Measurements from ENCODE around the gene VPS33A.

VPS33A gene

DNA sequence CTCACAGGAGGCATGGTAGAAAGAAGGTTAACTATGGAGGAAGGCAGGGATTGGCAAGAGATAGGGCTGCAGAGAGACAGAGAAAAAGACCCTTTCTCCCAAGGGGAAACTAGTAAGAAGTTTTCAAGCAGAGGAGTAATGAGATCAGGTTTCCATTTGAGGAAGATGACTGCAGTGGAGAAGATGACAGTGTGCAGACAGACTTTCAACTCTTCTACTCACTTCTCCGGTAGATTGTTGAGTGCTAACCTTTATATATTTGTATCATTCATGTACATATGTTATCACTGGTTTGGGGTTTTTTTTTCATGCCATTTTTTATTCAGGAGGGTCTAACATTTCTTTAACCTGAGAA, 68.7 kb downstream of the VPS33A start:
- TF ChIP-seq, protein P1, sequence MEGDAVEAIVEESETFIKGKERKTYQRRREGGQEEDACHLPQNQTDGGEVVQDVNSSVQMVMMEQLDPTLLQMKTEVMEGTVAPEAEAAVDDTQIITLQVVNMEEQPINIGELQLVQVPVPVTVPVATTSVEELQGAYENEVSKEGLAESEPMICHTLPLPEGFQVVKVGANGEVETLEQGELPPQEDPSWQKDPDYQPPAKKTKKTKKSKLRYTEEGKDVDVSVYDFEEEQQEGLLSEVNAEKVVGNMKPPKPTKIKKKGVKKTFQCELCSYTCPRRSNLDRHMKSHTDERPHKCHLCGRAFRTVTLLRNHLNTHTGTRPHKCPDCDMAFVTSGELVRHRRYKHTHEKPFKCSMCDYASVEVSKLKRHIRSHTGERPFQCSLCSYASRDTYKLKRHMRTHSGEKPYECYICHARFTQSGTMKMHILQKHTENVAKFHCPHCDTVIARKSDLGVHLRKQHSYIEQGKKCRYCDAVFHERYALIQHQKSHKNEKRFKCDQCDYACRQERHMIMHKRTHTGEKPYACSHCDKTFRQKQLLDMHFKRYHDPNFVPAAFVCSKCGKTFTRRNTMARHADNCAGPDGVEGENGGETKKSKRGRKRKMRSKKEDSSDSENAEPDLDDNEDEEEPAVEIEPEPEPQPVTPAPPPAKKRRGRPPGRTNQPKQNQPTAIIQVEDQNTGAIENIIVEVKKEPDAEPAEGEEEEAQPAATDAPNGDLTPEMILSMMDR (IDR thresholded peaks at IDR 0.05; ENCODE audit: low read depth, low read length): no peak
- H3K4me3 ChIP-seq (ENCODE audit: low read depth, low read length): no peak overlapping the region

DNA sequence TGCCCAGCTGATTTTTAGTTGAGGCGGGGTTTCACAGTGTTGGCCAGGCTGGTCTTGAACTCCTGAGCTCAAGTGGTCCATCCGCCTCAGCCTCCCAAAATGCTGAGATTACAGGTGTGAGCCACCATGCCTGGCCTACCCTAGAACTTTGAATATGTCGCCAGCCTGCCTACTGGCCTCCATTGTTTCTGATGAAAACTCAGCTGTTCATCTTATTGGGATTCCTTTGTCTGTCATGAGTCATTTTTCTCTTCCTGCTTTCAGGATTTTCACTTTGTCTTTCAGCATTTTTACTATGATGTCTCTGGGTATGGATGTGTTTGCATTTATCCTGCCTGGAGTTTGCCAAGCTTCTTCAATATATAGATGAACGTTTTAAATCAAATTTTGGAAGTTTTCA, 70.9 kb downstream of the VPS33A start:
- H3K4me3 ChIP-seq (ENCODE audit: low read depth, low read length): no peak overlapping the region
- TF ChIP-seq, protein P1 (IDR thresholded peaks at IDR 0.05; ENCODE audit: low read depth, low read length): no peak

- TF ChIP-seq, protein P1 (IDR thresholded peaks at IDR 0.05; ENCODE audit: low read depth, low read length): no peak
- no peak overlapping the region for H3K4me3 ChIP-seq (ENCODE audit: low read depth, low read length)
Observed at GRCh38 chr12:122194804-122195203, 71.5 kb downstream of the VPS33A start.

DNA sequence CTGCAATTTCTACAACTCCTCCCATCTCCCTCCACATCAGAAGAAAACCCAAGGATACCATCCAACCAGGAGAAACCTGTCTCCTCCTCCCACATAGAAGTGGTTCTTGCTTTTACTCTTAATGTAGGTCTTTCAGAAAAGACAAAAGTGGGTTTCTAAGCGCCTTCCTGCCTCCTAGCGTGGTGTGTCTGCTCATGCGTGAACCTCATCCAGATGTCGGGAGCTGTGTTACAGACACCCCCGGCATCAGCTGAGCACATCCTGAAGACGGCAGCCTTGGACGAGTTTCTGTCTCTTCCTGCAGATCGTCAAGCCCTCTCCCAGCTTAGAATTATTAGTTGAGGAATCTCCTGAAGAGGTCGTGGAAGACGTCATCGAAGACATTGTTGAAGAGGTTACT, 73.9 kb downstream of the VPS33A start:
- no peak overlapping the region for H3K4me3 ChIP-seq (ENCODE audit: low read depth, low read length)
- TF ChIP-seq, protein P1 (IDR thresholded peaks at IDR 0.05; ENCODE audit: low read depth, low read length): no peak

DNA sequence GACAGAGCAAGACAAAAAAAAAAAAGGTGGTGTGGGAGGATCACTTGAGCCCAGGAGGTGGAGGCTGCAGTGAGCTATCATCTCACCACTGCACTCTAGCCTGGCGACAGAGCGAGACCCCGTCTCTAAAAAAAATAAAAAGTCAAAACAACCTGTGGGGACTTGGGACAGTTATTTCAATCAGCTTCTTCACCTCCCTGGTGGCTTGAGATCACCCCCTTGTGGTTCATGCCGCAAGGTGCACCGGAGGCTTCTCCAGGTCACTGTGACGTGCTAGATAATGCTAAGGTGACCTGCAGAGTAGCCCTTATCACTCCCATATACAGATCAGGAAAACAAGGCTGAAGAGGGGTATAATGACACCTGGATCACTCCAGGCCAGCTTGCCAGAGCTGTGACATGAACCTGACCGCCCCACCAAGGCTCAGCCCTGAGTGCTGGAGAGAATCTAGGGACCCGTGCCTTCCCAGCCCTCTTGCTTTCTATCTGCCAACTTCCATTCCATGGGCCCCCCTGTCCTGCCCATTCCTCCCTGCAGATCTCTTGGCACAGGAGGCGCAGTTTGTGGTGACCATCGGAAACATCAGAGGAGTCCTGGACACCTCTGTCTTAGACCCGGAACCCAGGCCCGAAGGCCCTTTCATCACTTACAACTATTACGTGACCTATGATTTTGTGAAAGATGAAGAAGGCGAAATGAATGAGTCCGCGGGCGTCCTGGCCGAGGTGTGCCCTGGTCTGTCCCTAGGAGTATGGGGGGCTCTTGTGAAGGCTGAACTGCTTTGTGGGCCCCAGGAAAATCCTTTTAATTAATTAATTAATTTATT, 75.2 kb downstream of the VPS33A start:
- TF ChIP-seq, protein P1 (IDR thresholded peaks at IDR 0.05; ENCODE audit: low read depth, low read length): peak; percentile 92
- no peak overlapping the region for H3K4me3 ChIP-seq (ENCODE audit: low read depth, low read length)

DNA sequence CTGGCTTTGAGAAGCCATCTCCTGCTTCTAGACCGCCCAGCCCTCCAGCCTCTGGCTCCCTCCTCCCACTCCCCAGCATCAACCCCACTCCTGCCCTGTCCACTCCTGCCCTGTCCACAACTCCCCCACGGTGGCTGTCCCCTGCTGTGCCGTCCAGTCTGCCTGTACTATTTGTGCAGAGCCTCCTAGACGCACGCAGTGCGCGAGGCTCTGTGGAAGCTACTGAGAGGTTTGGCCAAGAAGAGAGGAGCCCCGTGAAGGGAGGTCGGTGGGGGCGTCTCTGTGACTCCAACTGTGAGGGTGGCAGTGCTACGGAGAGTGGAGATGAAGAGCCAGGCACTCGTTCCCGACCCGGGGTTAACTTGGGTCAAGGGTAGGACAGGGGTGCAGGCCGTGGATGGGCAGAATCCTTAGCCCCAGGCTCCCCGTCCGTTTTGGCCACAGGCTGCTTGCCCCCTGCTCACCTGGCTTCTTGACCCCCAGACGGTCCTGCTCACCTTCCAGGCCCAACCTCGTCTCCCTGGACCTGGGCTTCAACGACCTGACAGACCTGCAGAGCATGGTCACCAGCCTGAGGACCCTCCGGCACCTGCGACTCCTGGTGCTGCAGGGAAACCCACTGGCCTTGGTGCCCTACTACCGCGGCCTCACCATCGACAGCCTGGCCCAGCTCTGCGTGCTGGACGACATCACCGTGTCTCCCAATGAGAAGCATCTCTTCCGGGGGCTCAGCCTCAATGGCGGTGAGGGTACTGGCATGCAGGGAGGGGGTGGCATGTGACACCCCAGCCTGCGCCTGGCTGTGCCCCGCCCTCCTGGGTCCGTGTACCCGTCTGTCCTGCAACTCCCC, 76.4 kb downstream of the VPS33A start:
- no peak overlapping the region for H3K4me3 ChIP-seq (ENCODE audit: low read depth, low read length)
- TF ChIP-seq, protein P1 (IDR thresholded peaks at IDR 0.05; ENCODE audit: low read depth, low read length): no peak

GRCh38 chr12:122187466-122187865, 78.8 kb downstream of the VPS33A start:
- TF ChIP-seq, protein P1 (IDR thresholded peaks at IDR 0.05; ENCODE audit: low read depth, low read length): no peak
- H3K4me3 ChIP-seq (ENCODE audit: low read depth, low read length): no peak overlapping the region

All from WI38 (cell line).